ENCODE measurements around the gene PBX3. TPM values are rescaled to one million over a fixed set of nuclear protein-coding genes. Genes with fewer than 3 reads are reported as not detected.

Gene PBX3
- total RNA-seq, 2 donors from 2014 or later, result 15.1 to 21.1 TPM

GRCh38 chr9:125888211-125888610 is 141.0 kb downstream of the PBX3 start:
- H3K9ac ChIP-seq (ENCODE audit: low read depth in 2 of 2, low read length in 2 of 2), result no peak overlapping the region
- H3K4me1 ChIP-seq, result no peaks in the 10 kb centered on the region
- H3K9me3 ChIP-seq, result no peaks in the 10 kb centered on the region
- no peak for DNase-seq
- no peak overlapping the region for H3K27ac ChIP-seq
- H3K36me3 ChIP-seq, result no peaks in the 10 kb centered on the region
- H3K27me3 ChIP-seq, result no peaks in the 10 kb centered on the region
- H3K4me3 ChIP-seq, result no peak overlapping the region
- intact Hi-C loops (cut with DNase I), result no loop called here
- TF ChIP-seq CTCF (IDR thresholded peaks at IDR 0.05), result no peak

- no peaks in the 10 kb centered on the region for H3K27me3 ChIP-seq
- no peak overlapping the region for H3K27ac ChIP-seq
- peak overlapping the region; percentile 39 to 40 for H3K9ac ChIP-seq (ENCODE audit: low read depth in 2 of 2, low read length in 2 of 2)
- H3K36me3 ChIP-seq, result no peaks in the 10 kb centered on the region
- H3K4me1 ChIP-seq, result peaks cover under 1% of the 10 kb centered on the region
- no peak for TF ChIP-seq CTCF (IDR thresholded peaks at IDR 0.05)
- DNase-seq, result peak; percentile 25
- intact Hi-C loops (cut with DNase I), result no loop called here
- no peaks in the 10 kb centered on the region for H3K9me3 ChIP-seq
- peak overlapping the region; percentile 31 for H3K4me3 ChIP-seq
Observed at GRCh38 chr9:125889112-125889475, 141.9 kb downstream of the PBX3 start.

- DNase-seq, result peak; percentile 30
- intact Hi-C loops (cut with DNase I), result no loop called here
Observed at GRCh38 chr9:125889476-125890419, 142.6 kb downstream of the PBX3 start.

GRCh38 chr9:125890826-125891225 is 143.7 kb downstream of the PBX3 start:
- TF ChIP-seq CTCF (IDR thresholded peaks at IDR 0.05), result no peak
- intact Hi-C loops (cut with DNase I), result no loop called here
- peaks cover 5% of the 10 kb centered on the region for H3K4me1 ChIP-seq

More at GRCh38 chr9:125889476-125890419, 142.6 kb downstream of the PBX3 start:
- H3K27ac ChIP-seq, result no peak overlapping the region
- no peaks in the 10 kb centered on the region for H3K27me3 ChIP-seq
- no peak for TF ChIP-seq CTCF (IDR thresholded peaks at IDR 0.05)
- H3K4me3 ChIP-seq, result peak overlapping the region; percentile 31
- H3K4me1 ChIP-seq, result peaks cover 5% of the 10 kb centered on the region
- peak overlapping the region; percentile 40 to 44 for H3K9ac ChIP-seq (ENCODE audit: low read depth in 2 of 2, low read length in 2 of 2)
- no peaks in the 10 kb centered on the region for H3K36me3 ChIP-seq
- no peaks in the 10 kb centered on the region for H3K9me3 ChIP-seq

GRCh38 chr9:125893277-125893676 is 146.1 kb downstream of the PBX3 start:
- Histone ChIP-seq H3K9ac (ENCODE audit: low read depth in 2 of 2, low read length in 2 of 2) (no peak overlapping the region), H3K27ac (no peak overlapping the region), H3K4me3 (no peak overlapping the region), H3K9me3 (no peaks in the 10 kb centered on the region), H3K27me3 (no peaks in the 10 kb centered on the region), H3K36me3 (no peaks in the 10 kb centered on the region), H3K4me1 (peaks cover 5% of the 10 kb centered on the region)
- no peak for DNase-seq
- no peak for TF ChIP-seq CTCF (IDR thresholded peaks at IDR 0.05)
- intact Hi-C loops (cut with DNase I), result no loop called here

More at GRCh38 chr9:125890826-125891225, 143.7 kb downstream of the PBX3 start:
- Histone ChIP-seq H3K36me3 (no peaks in the 10 kb centered on the region), H3K27me3 (no peaks in the 10 kb centered on the region), H3K27ac (no peak overlapping the region), H3K9ac (ENCODE audit: low read depth in 2 of 2, low read length in 2 of 2) (no peak overlapping the region), H3K9me3 (no peaks in the 10 kb centered on the region), H3K4me3 (no peak overlapping the region)
- DNase-seq, result no peak
